Hepatocyte (in vitro differentiated cells): ENCODE results near the gene SEMA3A.

Source experiments
- CTCF ChIP-seq: fragments of 200-600 bp; sonication (generic); IDR thresholded peaks from 2 replicates; pipeline ENCODE4 v1.5.1; 2016; ENCODE audit warnings: antibody characterized with exemption, mild to moderate bottlenecking; ENCODE audit not compliant: poor library complexity
- EZH2 ChIP-seq: fragments of 200-600 bp; sonication (generic); IDR thresholded peaks from 2 replicates; pipeline ENCODE4 v1.6.1; 2016; ENCODE audit warnings: antibody characterized with exemption, mild to moderate bottlenecking, borderline replicate concordance
- EZH2phosphoT487 ChIP-seq: fragments of 200-600 bp; sonication (generic); IDR thresholded peaks from one replicate; pipeline ENCODE4 v1.6.1; 2018; ENCODE audit warnings: antibody characterized with exemption, mild to moderate bottlenecking, low read depth, moderate library complexity; ENCODE audit not compliant: unreplicated experiment, severe bottlenecking

DNA sequence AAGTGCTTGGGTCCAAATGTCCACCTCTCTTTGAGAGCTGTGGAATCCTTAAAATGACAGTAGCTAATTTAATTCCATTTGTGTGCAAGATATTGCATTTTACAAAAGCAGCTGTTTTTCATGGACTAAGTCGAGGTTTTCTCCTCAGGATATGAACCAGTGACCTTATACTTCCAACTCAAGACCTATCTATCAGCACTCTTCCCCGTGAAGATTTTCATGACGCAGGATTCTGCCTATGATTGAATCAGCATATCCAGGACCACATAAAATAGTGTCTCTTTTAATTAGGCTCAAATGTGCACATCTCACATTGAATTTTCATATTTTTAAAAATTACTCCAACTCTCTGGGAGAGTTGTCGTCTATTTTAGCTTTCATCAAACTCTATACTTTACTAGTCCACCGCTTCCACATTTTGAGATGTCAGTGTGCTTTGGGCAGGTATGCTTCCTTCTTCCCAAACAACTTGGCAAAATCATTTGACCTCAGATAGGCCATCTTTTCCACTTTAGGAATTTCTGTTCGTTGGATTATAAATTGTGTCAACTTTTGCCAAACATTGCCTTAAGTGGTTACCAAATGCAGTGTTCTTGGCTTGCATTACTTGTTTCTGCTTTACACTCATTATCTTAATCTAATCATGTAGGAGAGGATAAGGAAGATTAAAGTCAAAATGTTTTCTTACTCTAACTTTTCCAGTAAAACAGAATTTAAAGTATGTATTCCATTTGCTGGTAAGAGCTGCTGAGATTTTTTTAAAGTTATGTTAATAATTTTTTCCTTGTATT, 39.4 kb downstream of the SEMA3A start:
- TF ChIP-seq CTCF (no peak), EZH2phosphoT487 (no peak), EZH2 (no peak)
